ENCODE data around the gene AKTIP.

DNA sequence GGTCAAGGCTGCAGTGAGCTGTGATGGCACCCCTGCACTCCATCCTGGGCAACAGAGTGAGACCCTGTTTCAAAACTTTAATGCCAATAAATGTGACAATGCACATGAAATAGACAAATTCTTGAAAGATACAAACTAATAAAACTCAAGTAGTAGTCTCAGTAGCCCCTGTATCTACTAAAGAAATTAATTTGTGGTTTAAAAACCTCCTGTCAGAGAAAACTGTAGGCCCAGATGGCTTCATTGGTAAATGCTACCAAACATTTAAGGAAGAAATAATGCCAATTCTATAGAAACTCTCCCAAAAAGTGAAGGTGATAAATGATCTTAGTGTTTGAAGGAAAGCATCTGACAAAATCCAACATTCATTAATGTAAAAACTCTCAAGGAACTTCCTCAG lies 16.8 kb downstream of the AKTIP start:
- no peak for TF ChIP-seq EP300 (IDR thresholded peaks at IDR 0.05)
- TF ChIP-seq, protein P1, sequence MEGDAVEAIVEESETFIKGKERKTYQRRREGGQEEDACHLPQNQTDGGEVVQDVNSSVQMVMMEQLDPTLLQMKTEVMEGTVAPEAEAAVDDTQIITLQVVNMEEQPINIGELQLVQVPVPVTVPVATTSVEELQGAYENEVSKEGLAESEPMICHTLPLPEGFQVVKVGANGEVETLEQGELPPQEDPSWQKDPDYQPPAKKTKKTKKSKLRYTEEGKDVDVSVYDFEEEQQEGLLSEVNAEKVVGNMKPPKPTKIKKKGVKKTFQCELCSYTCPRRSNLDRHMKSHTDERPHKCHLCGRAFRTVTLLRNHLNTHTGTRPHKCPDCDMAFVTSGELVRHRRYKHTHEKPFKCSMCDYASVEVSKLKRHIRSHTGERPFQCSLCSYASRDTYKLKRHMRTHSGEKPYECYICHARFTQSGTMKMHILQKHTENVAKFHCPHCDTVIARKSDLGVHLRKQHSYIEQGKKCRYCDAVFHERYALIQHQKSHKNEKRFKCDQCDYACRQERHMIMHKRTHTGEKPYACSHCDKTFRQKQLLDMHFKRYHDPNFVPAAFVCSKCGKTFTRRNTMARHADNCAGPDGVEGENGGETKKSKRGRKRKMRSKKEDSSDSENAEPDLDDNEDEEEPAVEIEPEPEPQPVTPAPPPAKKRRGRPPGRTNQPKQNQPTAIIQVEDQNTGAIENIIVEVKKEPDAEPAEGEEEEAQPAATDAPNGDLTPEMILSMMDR (IDR thresholded peaks at IDR 0.05) = no peak

Measured in stomach (tissue), 4 donors.